CD4-positive, alpha-beta T cell treated with Interleukin-15 for 4 hours (primary cell): Measurements from ENCODE around the gene OLFM2.
"Not testable (repeated sequence)": the region's sequence is repeated elsewhere in the genome, so short reads cannot be mapped to it uniquely, and the experiment has no call there.

Experiments
- DNase-seq: peaks from one replicate; pipeline ENCODE4 v3.0.0-alpha.2; 2020; ENCODE audit warnings: low spot score

OLFM2 gene

DNA sequence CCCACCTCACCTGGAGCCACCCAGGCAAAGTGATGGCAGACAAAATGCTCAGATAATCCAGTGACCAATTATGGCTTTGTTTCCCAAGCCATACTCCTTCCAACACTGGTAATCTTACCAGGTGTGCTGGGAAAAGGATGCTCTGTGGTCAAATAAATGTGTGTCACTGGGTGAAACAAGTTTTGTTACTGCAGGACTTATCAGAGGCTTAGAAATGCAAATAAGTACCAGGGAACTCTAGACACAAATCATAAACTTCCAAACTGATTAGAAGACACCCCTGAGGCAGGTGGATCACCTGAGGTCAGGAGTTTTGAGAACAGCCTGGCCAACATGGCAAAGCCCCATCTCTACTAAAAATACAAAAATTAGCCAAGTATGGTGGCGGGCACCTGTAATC lies 74.8 kb downstream of the OLFM2 start:
- DNase-seq = no peak

DNA sequence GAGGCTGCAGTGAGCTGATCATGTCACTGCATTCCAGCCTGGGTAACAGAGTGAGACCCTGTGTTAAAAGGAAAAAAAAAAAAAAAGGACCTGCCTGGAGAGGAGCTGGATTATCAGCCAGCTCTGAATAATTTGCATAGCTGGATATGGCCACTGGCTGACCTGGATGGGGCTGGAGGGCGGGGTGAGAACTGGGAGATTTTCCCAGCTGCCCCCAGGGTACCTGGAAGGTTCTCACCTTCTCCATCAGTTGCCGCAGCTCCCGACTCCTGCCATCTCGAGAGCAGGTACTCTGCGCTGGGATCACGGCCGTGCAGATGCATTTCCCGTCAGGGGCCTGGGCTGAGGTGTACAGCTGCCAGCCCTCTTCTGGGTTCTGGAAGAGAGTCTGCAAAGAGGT lies 75.9 kb downstream of the OLFM2 start:
- DNase-seq = no peak

DNA sequence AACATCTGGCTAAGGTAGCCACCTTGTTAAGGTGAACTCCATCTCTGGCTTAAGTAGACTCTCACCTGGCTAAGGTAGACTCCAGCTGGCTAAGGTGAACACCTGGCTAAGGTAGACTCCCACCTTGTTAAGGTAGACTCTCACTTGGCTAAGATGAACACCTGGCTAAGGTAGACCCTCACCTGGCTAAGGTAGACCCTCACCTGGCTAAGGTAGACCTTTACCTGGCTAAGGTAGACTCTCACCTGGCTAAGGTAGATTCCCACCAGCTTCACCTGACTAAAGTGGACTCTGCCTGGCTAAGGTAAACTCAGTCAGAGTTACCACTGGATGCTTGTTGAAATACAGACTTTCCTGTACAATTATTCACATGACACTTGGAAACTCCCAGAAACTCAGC lies 77.5 kb downstream of the OLFM2 start:
- DNase-seq = no peak

DNA sequence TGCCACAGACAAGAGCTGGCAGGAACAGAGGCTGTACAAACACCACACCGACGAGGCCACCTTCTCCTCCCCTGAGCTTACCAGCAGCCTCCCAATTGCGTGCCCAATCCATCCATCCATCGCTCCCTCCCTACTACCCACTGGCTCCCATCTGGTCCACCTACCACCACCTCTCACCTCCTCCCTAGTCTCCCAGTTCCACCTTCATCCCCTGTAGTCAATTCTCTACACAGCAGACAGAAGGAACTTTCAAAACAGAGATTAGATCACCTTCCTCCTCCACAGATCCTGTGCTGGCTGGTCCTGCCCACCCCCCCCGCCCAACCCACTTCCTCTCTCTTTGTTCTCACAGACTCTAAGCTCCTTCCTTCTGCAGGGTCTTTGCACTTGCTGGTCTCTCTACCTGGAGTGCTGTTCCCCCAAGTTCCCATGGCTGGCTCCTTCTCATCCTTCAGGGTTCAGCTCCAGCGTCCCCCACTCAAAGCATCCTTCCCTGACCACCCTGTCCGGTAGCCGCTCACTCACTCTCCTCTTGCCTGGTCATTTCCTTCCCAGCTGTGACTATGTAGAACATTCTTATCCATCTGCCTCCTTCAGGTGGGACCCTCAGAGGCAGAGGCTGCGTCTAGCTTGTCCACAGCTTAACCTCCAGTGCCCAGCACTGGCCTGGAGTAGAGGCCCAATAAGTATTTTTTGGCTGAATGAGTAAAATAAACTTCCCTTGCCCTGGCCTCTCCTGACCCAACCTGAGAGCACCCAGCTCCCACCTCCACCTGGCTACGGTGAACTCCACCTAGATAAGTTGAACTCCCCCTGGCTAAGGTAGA lies 78.2 kb downstream of the OLFM2 start:
- DNase-seq = peak; percentile 46

DNA sequence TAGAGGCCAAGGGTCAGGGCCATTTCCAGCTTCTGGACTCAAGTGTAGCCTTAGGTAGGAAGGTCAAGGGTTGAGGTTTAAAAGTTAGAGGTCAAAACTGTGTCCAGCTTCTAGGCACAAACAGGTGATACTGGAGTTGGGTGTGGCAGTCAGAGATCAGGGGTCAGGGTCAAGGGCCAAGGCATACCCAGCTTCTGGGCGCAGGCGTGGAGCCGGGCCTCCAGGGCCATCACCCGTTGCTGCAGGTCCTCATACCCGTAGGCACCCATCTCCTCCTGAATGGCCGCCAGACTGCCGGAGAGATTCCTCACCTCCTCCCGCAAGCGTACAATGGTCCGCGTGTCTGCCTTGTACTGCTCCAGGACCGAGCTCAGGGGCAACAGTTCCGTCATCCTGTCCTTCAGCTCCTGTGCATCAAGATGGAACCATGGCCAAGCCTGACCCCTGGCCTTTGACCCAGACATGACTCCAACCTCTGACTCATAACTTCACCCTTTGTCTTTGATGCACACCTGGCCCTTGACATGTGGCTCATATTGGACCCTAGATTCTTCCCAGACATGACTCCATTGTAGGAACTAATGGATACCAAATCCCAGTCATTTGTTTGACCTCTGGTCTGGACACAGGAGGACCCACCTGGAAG lies 79.1 kb downstream of the OLFM2 start:
- no peak for DNase-seq

DNA sequence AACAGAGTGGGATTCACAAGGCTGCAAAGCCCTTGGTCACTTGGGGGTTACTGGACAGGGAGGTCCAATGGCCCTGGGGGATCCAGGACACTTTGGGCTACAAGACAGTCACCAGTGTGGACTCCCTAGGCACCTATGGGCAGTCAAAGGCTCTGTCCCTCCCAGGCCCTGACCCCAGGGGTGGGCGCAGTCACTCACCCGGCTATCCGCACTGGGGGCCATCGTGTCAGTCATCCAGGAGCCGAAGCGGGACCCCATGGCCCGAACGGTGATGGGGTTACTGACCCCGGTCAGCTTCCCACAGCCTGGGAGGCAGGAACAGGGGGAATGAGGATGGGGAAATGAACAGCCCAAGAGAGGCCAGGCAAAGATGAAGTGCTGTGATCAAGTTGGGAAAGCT lies 79.7 kb downstream of the OLFM2 start:
- no peak for DNase-seq

DNA sequence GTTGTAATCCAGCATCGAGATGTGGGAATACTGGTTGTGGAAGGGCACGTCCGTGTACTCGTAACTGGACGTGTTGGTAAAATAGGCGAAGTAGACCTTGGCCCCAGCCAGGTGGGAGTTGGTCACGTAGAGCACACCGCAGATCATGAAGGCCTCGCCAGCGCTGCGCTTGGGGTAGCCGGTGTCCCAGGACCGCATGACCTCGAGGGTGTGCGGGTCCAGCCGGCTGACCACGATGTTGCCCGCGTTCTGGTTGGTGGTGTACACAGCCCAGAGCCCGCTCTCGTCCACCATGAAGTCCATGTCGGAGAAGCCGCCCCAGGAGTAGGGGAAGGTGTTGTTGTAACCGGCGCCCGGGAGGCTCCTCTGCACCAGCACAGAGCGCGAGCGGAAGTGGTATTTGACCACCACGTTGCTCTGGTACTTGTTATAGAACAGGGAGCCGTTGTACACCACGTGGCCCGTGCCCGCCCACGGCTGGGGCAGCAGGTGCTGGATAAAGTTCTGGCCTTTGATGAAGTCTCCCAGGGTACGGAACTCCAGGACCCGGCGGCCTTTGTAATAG lies 82.0 kb downstream of the OLFM2 start:
- no peak for DNase-seq

DNA sequence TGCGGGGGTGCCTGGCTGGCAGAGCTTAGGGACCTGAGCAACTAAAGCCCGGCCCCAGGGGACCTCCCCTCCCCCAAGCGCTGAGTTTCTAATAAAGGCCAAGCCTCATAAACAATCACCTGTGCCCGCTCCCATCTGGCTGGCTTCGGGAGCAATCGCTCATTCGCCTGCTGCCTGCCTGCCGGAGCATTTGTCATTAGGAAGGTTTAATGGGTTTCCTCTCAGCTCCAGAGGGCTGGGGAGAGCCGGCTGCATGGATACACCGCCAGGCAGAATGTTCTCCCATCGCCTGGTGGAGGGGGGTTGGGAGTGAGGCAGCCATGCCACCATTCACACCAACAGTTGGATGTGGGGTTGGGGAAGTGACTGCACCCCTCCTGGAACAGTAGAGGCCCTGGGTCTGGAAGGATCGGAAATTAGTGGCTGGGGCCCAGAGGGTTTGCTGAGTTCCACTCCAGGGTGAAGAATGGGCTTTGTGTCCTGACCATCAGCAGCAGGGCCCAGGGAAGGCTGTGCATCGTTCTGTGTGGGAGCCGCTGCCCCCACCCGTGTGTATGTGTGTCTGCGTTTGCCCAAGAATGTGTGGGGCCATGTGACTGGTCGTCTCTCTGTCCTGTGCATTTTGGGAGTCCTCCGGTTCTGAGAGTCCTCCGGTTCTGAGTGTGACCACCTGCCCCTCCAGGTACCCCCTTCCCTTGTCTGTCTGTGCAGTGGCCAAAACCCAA lies 85.9 kb downstream of the OLFM2 start:
- no peak for DNase-seq

DNA sequence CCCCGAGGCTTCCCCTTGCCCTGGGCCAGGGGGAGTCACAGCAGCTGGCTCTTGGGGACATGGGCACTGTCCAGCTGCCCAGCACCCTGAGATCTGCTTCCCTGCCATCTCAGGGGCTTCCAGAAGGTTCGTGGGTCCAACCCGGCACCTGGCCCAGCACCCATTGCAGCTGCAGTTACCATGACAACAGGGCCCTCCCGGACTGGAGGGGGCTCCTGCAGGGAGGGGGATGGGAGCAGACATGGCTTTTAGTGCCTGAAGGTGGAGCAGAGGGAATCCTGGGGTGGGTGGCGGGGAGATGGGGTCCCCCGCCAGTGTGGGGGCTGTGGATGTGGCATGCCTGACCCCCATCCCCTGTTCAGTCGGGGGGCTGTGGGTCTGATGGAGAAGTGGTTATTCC lies 86.5 kb downstream of the OLFM2 start:
- no peak for DNase-seq

DNA sequence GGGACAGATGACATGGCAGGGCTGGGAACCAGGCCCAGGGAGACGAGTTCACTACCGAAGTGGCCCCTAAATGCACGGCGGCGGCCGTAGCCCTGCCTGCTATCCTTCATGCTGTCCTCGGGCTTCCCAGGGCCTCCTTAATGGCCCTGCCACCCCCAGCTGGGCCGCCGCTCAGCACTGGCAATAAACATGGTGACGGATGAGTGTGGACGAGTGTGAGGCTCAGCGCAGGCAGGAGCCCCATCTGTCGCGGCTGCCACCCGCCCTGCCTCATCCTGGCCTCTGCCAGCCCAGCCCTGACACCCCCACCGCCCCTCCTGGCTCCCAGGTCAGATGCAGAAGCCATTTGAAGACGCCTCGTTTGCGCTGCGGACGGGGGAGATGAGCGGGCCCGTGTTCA lies 87.6 kb downstream of the OLFM2 start:
- no peak for DNase-seq

DNA sequence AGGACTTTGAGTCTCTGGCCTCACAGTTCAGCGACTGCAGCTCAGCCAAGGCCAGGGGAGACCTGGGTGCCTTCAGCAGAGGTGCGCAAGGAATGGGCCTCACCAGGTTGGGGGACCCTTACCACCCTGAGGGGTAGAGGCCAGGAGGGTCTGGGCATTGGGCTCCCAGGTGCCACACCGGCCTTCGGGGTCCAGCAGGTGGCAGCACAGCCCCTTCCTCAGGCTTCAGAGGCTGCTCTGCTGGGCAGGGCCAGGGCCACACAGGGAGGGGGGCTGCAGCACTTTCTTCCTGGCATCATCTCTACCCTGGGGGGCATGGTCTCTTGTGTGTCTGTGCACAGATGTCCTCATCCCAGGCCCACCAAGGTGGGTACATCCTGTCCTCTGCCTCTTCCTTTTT lies 88.3 kb downstream of the OLFM2 start:
- peak; percentile 33 for DNase-seq

DNA sequence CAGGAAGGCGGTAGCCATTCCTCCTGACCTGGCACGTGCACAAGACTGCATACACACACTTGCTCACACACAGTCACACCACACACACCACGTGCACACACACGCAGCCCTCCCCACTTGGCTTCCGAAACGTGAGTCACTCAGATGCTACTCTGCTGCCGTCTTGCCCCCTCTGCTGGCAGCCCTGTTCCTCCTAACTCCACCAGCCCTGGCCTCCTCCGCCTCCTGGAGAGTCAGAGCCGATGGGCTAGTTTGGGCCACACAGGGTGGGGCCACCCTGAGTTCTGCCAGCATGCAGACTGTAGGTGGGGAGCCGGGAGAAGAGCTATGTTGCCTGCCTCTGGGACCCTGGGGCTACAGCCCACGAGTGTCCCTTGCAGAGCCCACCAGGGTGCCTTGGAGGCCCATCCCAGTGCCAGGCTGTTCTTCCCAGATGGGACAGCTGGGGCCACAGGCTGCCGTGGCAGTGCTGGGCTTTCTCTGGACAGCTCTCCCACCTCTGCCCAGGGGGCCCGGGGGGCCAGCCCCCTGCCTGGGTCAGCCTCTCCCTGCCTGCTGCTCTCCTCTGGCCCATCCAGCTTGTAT lies 89.1 kb downstream of the OLFM2 start:
- DNase-seq = peak; percentile 42

DNA sequence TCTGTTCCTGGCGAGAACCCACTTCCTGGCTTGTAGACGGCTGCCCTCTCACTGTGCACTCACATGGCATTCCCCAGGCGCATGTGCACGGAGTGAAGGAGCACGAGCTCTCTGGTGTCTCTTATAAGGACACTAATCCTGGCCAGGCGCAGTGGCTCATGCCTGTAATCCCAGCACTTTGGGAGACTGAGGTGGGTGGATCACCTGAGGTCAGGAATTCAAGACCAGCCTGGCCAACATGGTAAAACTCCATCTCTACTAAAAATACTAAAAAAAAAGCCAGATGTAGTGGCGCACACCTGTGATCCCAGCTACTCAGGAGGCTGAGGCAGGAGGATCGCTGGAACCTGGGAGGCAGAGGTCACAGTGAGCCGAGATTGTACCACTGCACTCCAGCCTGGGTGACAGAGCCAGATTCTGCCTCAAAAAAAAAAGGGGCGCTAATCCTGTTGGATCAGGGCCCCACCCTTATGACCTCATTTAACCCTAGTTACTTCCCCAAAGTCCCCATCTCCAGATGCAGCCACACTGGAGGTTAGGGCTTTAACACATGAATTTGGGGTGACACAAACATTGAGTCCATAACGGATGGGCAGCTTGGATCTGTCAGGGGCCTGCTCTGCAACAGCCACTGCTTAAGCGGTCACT lies 92.6 kb downstream of the OLFM2 start:
- not testable (repeated sequence) for DNase-seq

DNA sequence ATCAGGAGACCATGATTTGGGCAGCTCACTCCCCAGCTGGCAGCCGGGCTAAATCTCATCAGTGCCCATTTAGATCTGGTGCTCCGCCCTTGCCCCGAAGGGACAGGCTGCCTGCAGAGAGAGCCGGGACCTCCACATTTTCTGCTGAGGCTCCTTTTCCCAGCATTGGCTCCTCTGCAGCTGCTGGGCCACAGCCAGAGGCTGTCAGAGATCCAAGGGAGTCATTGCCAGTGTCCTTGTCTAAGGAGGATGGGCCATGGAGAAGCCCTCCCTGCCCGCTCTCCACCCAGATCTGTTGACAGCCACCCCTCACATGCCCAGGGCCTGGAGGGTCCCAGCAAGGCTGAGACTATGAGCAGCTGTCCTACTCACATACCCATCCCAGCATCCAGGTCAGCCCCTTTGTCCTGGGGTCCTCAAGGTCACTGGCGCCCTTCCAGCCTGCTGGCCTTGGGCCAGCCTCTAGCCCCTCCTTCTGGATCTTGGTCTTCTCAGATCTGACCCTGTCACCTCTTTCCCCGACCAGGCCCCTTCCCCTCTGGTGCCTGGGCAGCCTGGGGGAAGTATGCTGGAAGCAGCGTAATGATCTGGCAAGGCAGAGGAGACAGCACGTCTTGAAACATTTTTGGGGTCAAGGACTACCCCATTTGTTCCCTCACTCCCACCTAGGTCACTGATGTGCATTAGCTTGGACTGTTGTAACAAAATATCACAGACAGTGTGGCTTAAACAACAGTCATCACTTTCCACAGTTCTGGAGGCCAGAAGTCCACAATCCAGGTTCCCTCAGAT lies 93.3 kb downstream of the OLFM2 start:
- no peak for DNase-seq

DNA sequence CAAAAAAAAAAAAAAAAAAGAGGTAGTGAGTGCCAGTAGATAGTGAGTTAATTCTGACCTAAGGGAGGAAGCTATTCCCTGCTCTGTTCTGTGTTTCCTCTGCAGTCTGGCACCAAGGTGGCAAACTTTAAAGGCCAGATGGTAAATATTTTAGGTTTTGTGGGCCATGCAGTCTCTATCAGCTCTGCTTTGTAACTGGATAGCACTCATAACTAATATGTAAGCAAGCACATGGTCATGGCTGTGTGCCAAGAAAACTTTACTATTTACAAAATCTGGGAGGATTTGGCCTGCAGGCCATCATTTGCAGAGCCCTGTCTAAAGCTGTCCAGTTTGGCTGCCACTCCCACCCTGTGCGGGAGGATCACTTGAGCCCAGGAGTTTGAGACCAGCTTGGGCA lies 96.9 kb downstream of the OLFM2 start:
- DNase-seq = no peak

DNA sequence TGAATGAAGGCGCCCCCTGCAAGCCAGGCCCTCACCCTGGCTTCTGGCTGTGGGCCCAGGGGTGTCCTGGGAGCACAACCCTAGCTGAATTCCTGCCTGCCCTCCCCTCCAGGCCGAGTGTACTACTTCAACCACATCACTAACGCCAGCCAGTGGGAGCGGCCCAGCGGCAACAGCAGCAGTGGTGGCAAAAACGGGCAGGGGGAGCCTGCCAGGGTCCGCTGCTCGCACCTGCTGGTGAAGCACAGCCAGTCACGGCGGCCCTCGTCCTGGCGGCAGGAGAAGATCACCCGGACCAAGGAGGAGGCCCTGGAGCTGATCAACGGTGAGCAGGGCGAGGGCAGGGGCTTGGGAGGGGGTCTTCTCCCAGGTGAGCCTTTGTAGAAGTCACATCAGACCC lies 98.0 kb downstream of the OLFM2 start:
- no peak for DNase-seq

DNA sequence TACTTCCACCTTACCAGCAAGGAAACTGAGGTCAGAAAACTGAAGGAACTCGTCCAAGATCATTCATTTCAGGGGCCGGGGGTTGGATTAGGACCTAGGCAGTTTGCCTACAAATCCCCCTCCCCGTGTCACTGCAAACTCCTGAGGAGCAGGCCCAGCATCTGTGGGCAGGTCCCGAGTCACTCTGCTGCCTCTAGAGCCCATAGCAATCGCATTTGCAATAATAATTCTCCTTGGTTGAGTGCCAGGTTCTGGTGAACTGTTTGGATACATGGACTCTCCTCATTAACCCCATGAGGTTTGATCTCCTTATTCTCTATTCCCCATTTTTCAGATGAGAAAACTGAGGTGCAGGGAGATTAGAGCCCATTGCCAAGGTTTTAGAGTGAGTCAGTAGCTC lies 100.3 kb downstream of the OLFM2 start:
- no peak for DNase-seq

DNA sequence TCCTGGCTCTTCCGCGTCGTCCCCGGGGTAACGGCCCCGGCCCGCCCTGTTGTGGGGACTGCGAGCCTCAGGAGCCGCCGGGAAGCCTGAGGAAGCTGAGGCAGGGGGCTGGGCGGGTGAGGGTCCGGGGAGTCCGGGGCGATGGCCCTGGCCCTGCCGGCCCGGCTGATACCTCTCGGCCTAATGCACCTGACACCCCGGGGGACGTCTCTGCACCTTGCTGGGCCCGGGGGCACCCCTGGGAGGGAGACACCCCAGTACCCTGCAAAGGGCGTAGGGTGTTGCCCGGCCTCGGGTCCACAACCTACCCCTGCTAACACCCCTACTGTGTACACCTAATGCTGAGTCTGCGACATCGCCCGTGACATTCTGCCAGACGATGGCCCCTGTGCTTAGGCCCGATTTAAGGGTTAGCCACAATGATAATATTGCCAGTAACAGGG lies 100.8 kb downstream of the OLFM2 start:
- no peak for DNase-seq

DNA sequence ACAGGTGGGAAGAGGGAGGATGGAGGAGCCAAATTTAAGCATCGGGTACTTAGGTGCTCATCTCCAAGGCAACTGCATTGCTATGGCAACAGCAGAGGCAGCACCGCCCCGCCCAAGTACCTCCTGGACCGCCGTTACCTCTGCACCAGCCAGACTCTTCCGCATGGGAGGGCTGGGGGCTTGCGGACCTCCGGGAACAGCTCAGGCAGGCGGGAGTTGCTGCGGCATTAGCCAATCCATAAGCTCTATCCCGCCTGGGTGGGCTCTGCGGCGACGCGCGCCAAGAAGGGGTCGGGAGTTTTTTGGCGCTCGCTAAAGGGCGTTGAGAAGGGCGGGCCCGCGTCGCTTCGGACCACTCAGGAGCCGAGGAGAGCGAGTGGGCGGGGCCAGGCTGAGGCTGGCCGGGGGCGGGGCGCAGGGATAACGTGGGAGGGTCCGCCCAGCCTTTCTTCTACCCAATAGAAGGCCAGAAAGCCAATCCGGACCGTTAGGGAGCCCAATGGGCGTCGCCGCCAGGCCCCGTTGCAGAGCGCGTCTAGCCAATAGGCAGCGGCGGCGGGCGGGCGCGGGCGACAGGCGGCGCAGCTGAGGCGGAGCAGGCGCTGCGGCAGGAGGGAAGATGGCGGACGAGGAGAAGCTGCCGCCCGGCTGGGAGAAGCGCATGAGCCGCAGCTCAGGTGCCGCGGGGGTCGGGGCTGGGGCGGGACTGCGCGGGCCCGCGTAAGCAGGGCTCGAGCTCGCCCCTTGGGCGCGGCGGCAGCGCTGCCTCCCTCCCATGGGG lies 101.4 kb downstream of the OLFM2 start, which contains the start of gene PIN1:
Gene PIN1, plus strand, starts transcription at position 593 of the 781 bp plus-strand sequence. Its CDS starts 27 bp downstream, at position 620.
- DNase-seq = peak; percentile 99

DNA sequence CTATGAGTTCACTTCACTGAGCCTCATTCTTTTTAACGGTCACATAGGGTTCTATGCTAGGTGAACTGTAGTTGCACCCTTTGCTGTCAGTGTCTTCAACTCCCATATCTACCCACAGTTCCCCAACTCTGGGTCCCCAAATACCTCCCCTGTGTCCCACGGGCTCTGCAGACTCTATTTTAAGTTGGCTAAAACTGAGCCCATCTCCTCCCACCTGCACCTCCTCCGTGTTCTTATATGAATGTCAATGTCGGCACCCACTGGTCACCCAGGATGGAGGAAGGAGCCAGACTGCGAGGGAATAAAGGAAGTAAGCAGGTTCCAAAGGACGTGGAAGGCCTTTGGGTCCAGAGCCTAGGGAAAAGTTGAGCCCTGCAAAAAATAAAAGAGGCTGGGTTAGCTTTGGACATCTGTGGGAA lies 102.0 kb downstream of the OLFM2 start:
- no peak for DNase-seq
